ENCODE results near the gene INO80B.
"Not testable (repeated sequence)": the region's sequence is repeated elsewhere in the genome, so short reads cannot be mapped to it uniquely, and the experiment has no call there.

Gene INO80B

DNA sequence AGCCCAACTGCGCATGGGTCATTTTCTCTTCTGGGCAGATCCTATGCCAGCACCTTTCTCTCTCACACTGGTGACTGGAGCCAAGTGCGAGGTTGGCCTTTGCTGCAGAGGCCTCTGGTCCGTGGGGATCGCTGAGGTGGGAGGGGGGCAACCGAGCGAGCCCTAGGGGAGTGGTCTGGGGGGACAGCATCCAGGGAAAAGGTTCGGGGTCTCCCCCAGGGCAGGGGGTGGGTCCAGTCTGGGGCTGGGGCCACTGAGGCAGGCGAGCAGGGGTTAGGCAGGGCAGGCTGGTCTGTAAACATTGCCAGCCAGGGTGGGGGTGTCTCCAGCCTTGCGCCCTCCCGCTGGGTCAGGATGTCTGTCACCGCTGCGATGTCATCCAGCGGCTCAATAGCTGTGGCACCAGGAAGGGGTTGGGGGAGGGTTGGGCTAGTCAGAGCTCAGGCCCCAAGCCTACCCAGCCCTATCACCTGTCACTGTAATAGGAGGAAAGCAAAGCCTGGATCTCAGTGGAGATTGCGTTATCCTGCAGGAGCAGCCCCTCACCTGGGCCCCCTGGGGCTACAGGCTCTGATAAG, 28.6 kb upstream of the INO80B start:
- DNase-seq, result no peak

DNA sequence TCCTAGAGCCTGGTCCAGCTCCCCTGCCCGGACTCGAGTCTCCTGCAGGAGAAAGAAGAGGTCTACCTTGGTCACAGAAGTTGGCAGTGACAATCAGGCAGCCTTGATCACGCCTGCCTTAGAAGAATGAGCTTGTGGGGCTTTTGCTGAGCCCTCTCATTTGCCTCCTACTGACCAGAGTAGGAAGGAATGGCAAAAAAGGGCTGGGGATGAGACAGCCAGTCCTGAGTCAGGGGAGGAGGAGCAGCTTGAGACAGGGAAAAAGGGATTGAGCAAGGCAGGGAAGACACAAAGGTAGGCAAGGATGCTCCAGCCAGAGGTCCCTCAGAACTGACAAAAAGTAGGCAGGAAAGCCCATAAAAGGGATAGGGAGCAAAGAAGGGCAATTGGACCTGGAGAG, 27.3 kb upstream of the INO80B start:
- DNase-seq, result no peak

DNA sequence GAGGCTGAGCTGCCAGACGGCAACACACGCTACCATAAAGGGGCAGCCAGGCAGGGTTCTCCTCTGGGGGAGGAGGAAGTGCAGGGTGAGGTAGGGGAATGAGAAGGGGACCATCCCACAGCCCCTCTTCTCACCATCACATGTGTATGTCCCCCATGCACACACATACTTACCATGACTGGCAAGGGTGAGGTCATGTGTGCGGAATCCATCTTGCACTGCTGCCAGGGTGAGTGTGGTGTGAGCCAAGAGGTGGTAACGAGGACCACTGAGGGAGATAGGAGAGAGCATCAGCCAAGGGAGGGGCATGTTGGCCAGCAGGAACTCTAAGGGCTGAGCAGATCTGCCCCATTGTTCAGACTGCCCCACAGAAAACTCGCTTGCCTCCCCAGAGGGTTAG, 26.2 kb upstream of the INO80B start:
- DNase-seq, result no peak

DNA sequence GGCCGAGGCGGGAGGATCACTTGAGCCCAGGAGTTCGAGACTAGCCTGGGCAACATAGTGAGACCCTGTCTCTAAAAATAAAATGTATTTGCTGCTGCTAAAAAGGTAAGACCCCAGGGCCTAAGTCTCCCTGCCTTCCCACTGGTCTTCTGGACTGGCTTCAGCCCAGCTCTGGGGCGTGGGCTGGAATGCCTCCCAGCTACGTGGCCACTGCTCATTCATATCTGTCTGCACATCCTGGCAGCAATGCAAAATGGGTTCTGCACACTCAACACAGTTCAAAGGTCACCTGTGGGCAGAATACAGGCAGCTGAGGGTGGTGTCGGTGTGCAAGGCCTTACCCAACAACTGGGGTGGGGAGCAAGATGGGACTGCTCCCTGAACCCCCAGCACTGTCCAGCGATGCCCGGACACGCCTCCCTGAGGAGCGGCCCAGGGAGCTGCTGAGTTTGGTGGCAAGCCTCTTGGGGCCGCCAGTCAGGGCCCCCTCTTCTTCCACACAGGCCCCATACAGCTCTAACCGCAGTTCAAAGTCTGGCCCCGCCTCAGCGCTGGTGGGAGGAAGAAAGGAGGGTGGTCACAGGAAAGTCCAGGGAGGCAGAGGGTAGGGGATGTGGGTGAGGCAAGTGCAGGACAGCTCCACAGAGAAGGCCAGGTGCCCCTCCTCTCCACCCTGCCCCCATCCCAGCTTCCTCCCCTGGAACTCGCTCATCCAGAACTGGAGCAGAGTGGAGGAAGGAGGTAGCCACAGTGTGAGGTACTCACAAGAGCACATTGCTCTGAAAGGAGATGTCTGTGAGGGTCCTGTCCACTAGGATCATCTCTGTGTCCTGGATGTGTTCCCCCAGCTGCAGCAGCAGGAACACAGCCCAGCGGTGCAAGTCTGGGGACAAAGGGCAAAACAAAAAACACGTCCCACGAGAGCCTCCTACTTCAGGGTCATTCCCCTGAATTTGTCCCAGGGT, 25.1 kb upstream of the INO80B start:
- DNase-seq, result no peak

DNA sequence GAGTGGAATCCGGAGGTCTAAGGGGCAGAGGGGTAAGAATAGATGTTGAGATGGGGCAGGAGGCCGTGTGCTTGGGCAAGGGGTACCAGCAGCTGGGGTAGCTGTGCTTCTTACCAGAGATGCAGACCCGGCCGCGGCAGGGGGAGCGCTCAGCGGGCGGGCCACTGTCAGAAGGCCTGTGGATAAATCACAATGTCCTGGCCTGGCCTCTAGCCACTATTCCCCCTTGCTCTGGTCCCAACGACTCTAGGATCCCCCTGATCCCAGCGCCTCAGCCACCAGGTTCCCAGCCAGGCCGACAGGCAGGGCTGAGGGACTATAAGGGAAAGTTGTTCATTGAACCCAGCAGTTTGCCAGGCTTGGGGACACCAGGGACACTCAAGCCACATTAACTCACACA, 24.4 kb upstream of the INO80B start:
- DNase-seq, result no peak

DNA sequence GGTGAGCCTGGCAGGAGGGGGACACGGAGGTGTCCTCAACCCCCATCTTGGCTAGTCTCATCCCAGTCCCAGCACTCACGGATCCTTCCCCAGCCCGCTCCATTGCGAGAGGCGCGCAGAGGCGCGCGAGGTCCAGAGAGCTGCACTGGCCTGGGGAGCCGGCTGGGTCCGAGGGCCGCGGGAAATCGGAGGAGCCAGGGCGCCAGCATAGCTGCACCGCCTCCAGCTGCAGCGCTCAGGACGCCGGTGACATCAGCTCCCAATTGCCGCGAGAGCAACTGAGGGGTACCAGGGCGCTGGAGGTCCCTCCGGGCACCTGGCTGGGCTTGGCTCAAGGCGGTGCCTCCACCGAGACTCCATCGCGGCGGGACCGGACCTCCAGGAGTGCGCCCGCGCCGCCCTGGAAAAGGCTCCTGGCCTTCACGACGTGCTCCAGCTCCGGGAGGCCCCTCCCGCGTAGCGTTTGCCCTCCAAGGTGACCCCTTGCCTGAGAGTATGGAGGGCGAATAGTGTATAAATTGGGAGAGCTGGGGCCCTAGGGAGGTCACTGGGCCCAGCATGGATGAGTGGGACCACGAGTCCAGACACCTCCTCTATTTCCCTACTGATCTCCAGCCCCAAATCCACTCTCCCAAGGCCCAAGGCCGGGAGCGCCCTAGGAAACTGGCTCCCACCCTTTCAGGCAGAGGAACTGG, 18.6 kb upstream of the INO80B start:
- no peak for DNase-seq

DNA sequence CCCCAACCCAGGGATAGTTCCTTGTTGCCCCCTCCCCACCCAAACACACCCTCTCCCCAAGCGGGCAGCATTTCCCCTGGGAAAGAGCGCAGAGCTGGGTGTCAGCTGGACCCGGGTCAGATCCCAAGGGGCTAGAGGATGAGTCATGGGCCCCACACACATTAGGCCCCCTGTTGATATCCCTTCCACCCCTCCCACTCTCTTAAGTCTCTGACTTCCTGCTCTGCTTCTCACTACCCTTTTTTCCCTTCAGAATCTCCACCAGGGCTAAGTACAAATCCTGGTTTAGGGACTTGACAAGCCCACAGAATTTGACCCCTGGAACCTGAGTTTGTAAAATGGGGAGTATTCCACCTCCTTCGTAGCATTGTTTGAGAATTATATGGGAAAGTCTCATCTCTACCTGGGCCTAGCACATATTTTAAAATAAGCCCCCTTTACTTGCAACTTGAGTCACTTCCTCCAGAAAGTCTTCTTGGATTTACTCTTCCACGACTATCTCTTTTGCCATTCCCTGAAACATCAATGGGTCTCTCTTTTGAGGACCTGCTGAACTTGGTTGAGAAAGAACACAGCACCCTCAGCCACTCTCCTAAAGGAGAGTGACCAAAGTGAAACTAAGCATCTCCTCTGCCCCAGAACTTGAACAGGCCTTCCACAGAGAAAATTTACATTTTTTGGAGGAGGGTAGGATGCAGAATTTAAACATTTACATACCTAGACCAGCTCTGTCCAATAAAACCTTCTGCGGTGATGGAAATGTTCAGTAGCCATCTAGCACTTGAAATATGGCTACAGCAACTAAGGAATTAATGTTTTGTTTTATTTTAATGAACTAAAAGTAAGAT, 17.8 kb upstream of the INO80B start:
- no peak for DNase-seq

DNA sequence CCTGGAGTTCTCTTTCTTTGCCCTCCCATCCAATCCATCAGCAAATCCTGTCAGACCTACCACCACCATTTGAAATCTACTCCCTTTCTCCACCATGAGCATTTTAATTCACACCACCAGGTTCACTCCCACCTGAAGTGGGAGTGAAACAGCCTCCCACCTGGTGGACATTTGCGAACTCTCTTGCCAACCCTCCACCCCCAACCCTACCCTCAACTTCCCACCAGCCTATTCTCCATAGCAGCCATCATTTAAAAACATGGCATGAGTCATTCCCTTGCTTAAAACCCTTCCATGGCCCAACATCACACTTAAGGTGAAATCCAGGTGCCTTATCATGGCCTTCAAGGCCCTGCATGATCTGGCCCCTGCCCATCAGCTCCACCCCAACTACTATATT, 16.6 kb upstream of the INO80B start:
- DNase-seq, result no peak

DNA sequence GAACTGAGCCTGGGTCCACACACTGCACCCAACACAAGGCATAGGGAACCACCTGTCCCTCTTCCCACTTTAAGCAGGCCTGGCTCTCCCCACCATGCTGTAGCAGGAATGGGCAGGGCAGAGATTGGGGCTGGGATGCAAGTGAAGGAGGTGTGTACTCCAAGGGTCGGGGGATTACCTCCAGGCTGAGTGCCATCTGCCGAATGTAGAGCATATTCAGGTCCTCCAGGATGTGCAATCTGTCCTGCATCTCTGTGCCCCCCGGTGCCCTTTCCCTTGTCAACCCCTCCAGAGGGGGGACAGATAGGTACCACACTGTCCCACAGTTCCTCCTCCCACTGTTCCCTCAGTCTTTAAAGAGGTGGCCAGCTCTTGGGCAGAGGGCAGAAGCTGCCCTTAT, 15.5 kb upstream of the INO80B start:
- no peak for DNase-seq

DNA sequence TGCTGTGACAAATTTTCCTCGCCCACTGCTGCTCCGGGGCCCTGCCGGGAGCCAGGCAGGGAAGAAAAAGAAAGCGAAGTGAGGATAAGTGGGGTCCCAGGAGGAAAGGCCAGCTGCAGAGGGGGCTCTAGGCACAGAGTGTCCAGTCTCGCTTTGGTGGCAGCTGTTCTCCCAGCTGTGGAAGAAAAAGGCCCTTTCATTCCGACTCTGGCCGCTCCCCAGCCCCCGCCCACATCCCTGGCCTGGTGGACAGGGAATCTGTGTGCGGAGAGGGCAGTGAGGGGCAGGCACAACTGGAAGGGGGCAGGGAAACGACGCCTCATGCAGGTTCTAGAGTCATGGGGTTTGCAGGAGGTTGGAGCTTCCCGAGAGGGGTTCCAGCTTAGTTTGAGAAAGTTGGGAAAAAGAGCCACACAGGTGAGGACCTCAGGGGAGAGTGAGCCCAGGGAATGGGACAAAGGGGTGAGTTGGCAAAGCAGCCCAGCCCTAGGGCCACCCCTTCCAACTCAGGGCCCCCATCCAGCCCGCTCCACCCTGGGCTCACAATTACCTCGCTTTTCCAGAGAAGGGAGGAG, 15.0 kb upstream of the INO80B start:
- no peak for DNase-seq

DNA sequence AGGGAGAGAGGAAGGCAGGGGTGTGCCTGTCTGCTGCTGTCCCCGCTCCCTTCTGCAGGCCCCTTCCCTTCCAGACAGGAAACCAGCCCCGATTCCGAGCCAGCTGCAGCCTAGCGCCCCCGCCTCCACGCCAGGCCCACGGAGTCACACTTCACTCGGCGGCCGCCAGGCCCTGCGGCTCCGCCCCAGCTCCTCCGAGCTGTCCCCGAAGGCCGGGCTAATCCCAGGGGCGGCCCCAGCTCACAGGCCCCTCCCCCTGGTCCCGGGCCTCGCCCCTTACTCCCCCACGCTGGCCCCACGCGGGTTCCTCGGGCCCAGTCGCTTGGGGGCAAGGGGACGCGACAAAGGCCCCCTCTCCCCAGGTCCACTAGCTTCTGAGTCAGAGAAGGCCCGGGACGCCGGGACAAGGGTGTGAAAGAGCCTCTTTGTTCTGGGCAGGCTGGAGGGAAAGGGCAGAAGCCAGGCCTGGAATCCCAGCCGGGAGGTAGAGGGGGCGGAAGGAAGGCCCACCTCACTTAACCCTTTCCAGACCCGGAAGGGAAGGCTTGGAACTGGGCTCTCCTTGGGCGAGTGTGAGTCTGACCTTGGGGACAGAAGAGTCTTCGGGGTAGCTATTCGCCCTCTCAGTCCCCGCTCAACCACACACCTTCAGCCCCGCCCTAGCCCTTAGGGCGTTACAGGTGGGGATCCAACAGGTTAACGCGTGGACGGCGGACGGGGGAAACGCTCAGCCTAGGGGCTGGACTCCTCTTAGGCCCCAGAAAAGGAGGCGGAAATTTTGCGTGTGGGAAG, 14.3 kb upstream of the INO80B start:
- peak; percentile 84 for DNase-seq

DNA sequence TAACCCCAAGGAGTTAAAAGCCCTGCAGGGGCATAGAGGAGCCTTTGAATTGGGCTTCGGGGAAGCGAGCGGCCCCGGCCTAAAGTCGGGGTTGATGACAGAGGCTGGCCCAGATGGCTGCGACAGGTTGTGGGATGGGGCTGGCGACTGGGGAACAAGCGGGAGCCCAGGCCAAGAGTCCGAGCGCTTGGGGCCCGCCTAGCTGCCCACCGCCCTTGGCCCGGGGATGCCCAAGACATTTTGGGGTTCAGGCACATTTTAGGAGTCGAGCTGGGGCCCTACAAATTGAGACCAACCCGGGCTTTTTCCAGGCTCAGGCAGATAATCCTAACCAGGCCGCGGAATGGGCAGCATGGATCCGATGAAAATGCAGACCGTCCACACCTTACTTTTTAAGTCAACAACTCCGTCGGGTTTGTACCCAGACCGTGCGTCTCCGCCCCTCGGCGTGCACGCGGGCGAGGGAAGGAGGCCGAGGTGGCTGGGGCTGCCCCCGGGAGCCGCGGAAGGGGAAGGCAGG, 13.7 kb upstream of the INO80B start:
- DNase-seq, result peak; percentile 28

DNA sequence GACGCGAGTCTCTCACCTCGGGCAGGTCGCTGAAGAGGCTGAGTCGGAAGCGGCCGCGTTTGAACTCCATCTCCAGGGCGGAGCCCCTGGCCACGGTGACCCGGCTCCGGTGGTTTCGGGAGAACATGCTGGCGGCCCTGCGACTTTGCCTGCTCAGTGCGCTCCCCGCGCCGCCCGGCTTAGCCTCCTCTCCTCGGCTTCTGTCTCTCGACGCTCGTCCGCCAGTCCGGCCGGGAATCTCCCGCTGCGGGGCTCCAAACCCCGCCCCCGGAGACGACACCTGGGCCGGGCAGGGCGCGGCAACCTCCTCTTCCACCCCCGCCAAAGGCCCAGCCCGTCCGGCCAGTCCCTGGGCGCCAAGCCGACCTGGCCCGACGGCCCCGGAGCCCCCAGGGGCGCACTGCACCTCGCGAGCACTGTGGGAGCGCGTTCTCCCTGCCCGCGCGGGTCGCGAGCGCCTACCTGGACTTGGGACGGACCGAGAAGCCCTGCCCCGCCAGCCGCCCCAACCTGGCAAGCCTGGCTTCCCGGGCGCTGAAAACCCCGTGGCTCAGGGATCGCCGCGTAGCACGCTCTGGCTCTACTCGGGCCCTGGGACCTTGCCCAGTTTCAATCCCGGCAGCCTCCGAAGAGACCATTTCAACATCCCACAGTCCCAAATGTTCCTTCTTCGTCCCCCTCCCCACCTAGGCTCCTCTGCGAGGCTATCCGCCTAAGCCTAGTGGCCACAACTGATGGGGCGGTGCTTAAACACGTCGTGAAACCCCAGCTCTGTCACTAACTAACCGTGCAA, 13.0 kb upstream of the INO80B start, which contains the start of gene RTKN:
RTKN (minus strand) TSS at position 248 of the 793 bp plus-strand sequence; CDS start at position 127, 121 bp downstream.
- DNase-seq, result no peak

DNA sequence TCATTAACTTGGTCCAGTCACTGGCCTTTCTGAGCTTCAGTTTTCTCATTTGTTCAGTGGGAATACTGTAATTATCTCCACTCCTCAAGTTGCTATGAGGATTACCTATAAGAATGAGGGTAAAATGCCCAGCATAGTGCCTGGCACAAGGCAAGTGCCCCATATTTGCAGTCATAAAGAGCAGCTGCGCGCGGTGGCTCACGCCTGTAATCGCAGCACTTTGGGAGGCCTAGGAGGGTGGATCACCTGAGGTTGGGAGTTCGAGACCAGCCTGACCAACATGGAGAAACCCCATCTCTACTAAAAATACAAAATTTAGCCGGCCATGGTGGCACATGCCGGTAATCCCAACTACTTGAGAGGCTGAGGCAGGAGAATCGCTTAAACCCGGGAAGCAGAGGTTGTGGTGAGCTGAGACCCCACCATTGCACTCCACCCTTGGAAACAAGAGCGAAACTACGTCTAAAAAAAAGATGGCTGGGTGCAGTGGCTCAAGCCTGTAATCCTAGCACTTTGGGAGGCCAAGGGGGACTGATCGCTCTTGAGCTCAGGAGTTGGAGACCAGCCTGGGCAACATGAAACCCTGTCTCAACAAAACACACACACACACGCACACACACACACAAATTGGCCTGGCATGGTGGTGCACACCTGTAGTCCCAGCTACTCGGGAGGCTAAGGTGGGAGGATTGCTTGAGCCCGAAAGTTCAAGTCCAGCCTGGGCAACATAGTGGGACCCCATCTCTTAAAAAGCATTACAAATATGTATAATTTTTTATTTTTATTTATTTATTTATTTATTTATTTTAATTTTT, 12.2 kb upstream of the INO80B start:
- not testable (repeated sequence) for DNase-seq

DNA sequence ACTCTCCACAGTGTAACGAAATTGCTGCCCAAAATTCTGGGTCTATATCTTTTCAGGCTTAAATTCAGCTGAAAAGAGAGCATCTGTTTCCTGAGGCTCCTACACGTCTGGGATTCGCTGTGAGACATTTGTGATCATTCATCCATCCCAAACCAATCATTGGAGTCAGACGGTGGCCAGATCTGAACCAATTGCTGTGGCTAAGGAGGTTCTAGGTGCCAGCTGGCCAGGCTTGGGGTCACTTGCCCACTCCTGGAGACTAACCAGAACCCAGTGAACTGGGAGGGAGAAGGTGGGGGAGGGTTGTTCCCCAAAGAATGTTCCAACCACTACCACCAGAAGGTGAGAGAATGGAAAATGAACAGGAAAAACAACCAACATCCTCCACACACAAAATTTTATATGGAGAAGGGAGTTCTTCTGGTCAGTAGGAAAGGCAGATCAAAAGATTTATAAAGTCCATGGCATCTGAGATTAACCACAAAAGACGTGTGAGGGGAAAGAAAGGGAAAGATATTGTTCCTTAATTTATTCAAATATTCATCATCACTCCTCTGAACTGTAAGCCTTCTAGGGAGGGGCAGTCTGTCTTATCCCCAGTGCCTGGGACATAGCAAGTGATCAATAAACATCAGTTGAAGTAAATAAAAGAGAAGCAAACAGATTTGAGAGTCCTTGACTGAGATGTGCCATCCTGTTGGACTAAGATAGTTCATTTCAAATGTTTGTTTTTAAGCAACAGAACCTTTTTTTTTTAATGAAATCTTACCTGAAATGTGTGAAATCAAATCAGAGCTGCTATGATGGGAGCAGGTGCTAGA, 10.2 kb upstream of the INO80B start:
- no peak for DNase-seq

DNA sequence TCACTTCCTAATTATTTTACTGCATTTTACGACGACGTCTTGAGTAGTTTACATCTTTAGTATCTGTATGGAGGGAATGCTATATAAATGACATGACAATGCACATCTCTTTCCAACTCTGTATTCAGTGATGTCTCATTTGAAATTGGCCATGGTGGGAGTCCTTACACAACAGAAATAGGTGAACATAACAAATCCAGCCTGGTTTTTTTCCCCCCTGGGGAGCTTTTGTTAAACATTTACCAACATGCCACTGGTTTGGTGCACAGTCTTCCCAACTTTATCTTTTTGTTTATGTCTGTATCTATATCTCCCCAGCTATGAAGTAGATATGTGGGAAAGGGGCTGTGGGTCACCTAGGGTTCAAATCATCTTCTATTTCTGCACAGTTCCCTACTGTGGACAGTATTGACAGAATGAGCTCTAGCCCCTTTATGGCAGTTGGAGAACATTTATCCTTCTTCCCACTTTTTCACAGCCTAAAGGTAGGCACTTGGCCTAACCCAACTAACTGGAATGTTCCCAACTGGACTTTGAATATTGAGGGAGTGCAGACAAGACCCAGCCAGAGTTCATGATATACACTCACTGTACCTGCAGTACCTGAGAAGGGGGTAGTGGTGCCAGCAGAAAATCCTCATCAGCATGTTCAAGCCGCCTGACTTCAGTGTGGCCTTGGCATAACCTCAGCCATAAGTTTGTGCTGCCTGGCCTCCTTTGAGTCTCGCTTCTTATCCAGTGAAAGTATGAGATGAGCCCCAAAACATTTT, 7.5 kb upstream of the INO80B start:
- DNase-seq, result no peak

DNA sequence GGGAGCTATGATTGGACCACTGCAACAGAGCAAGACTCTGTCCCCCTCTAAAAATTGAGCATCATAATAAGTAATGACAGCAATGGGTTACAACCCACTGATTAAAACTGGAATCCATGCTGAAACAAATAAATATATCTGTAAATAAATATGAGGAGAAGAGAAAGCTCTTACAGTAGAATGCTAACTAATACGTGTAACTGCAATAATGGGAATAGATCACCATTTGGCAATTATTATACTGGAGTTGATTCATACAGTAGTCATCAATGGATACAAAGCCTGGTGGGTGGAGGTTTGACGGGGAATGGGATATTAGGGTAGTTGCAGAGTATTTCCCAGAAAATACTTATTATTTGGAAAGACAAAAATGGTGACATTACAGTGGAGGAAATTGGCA, 6.1 kb upstream of the INO80B start:
- DNase-seq, result no peak

All from hematopoietic multipotent progenitor cell treated with erythropoietin and hydrocortisone succinate and interleukin-3 and kit ligand, for 4 days (in vitro differentiated cells).